GM06990 (cell line): ENCODE results near the gene MED9.

Experiments
- DNase-seq: peaks from one replicate; pipeline ENCODE4 v3.0.0-alpha.2; 2011; ENCODE audit not compliant: insufficient read length; ENCODE audit errors: extremely low read depth
- H3K27me3 ChIP-seq: replicated peaks from 2 replicates; pipeline ENCODE4 v1.6.0; 2011; ENCODE audit warnings: low read length; ENCODE audit not compliant: control insufficient read depth, insufficient read depth
- H3K36me3 ChIP-seq: 2 replicates; pipeline ENCODE4 v1.5.1; 2011; ENCODE audit warnings: low read length; ENCODE audit not compliant: control insufficient read depth, insufficient read depth
- H3K4me3 ChIP-seq: replicated peaks from 2 replicates; pipeline ENCODE4 v1.5.1; 2011; ENCODE audit warnings: low read depth, mild to moderate bottlenecking, control low read depth, low read length
- CTCF ChIP-seq: IDR thresholded peaks from 2 replicates; pipeline ENCODE4 v1.5.1; 2011; ENCODE audit warnings: low read length, control low read depth, mild to moderate bottlenecking, inconsistent platforms; ENCODE audit not compliant: insufficient read depth, poor library complexity, severe bottlenecking

MED9 gene

GRCh38 chr17:17518951-17519350, 42.2 kb downstream of the MED9 start:
- no peak overlapping the region for H3K4me3 ChIP-seq
- H3K27me3 ChIP-seq, result no peaks in the 10 kb centered on the region
- no peak for DNase-seq
- H3K36me3 ChIP-seq, result no peaks in the 10 kb centered on the region
- no peak for TF ChIP-seq CTCF

DNA sequence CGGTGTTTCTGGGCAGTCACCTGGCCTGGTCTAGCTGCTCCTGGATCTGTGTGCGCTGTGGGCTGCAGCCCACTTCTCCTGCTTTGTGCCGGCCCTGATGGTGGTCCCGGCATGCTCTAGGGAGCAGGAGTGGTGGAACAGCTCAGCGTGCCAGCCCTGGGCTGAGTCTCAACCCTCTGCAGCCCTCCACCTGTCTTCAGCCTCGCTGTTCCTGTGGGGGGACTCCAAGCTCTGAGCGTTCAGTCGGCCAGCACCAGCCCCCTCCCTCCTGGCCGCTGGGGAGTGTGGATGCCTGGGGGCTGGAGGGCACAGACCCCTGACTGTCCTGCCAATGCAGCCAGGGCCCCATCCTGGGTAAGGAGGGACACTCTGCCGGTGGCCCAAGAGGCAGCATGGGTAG, 43.1 kb downstream of the MED9 start:
- H3K4me3 ChIP-seq, result no peak overlapping the region
- H3K36me3 ChIP-seq, result no peaks in the 10 kb centered on the region
- no peak for TF ChIP-seq CTCF
- no peaks in the 10 kb centered on the region for H3K27me3 ChIP-seq
- no peak for DNase-seq

DNA sequence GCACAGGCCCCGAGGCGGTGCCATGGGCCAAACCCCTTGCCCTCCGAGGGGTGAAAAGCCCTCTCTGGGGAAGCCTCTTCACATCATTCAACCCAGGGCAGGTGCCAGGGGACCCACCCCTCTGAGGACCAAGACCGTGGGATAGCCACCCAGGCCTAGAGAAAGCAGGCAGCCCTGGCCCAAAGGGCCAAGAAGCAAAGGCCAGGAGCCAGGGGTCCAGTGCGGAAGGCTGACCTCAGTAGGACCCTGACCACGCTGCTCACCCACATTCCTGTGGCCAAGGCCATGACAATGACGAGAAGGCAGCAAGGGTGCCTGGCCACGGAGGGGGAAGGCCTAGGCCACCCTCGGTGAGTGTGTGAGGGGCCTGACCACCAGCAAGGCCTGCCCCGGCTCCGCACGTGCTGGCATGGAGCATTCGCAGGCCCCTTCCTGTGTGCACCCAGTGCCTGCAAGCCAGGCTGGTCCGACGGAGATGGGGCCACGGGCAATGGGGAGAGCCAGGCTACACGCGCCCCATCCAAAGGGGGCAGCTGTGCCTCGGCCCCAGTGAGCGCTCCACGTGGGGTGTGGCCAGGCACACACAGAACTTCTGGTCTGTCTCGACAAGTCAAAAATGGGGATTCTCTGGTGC, 43.9 kb downstream of the MED9 start:
- no peak for DNase-seq
- Histone ChIP-seq H3K4me3 (no peak overlapping the region), H3K27me3 (no peaks in the 10 kb centered on the region), H3K36me3 (no peaks in the 10 kb centered on the region)
- TF ChIP-seq CTCF, result no peak

DNA sequence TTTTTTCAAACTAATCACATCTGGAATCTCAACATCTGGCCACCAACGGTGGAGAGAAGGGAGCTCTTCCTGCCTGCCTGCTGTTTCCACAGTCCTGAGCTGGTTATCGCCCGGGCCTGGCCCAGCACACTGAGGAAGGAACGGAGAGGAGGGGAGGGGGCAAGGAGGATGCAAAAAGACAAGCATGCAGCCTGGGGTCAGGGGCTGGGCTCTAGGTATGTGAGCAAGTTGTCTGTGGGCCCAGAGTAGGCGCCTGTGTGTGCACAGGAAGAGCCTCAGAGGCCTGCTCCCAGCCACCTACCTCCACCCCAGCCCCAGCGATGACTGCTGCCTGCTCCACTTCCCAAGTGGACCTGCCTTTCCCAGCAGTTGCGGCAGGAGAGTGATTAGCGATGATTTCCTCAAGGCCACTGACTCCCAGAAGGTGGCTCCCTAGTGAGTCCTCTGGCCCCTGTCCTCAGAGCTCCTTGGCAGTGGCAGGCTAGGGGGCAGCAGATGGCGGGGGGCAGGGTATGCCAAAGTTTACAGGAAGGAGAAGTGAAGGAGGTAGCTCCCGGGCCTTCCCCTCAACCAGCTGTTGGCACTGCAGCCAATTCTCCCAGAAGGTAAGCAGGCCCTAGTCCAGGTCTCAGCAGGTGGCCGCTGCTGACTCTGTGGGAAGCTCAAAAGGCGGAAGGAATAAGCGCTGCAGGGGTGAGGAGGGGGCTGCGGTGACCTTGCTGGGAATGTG, 46.4 kb downstream of the MED9 start:
- TF ChIP-seq CTCF, result no peak
- DNase-seq, result no peak
- Histone ChIP-seq H3K27me3 (no peaks in the 10 kb centered on the region), H3K4me3 (no peak overlapping the region), H3K36me3 (no peaks in the 10 kb centered on the region)

DNA sequence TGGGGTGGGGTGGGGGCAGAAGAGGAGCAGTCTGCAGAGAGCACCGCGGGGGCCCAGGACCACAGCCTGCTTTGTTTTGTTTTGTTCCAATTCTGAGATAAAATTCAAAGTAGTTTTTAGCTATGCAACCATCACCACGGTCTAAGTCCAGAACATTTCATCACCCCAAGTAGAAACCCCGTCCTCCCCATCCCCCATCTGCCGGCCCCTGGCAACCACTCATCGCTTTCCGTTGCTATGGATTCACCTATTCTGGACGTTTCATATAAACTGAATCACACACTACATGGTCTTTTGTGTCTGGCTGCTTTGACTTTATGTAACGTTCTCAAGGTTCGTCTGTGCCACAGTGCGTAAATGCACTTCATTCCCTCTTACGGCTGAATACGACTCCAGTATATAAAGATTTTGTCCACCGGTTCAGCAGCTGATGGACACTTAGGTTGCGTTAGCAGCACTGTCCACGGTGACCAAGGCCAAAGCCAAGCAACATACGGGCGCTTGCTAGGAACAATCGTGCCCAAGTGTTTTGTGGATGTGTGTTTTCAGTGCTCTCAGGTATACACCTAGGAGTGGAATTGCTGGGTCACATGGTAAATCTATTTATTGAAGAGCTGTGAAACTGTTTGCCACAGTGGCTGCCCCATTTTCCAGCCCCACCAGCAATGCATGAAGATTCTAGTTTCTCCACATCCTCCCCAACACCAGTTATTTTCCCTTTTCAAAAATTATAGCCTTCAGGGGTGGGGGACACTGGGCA, 47.1 kb downstream of the MED9 start:
- Histone ChIP-seq H3K36me3 (no peaks in the 10 kb centered on the region), H3K27me3 (no peaks in the 10 kb centered on the region), H3K4me3 (no peak overlapping the region)
- no peak for DNase-seq
- TF ChIP-seq CTCF, result no peak
